ENCODE results near the gene STK40. TPM values are rescaled to one million over a fixed set of nuclear protein-coding genes. Genes with fewer than 3 reads are reported as not detected.
A peak's percentile ranks its signal among the peaks of the same experiment; 100 is the strongest.

STK40 gene
- total and polyA plus RNA-seq, 9 donors, result 22.9 to 104 (median 67.6) TPM

DNA sequence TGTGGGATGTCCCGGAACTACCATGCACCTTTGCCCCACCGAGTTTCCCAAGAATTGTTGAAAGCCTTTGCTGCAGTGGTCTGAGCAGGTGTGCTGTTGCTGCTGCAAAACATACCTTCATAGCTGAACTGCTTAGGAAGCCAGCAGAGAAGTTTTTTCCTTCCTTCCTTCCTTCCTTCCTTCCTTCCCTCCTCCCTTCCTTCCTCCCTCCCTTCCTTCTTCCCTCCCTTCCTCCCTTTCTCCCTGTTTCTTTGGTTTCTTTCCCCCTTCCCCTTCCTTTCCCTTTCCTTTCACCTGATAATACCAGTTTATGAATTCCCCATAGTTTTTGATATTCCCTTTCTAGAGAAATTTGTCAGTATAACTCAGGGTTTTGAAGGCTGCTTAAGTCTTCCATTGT lies 90.3 kb downstream of the STK40 start:
- DNase-seq, result no peak
- TF ChIP-seq, protein P1, sequence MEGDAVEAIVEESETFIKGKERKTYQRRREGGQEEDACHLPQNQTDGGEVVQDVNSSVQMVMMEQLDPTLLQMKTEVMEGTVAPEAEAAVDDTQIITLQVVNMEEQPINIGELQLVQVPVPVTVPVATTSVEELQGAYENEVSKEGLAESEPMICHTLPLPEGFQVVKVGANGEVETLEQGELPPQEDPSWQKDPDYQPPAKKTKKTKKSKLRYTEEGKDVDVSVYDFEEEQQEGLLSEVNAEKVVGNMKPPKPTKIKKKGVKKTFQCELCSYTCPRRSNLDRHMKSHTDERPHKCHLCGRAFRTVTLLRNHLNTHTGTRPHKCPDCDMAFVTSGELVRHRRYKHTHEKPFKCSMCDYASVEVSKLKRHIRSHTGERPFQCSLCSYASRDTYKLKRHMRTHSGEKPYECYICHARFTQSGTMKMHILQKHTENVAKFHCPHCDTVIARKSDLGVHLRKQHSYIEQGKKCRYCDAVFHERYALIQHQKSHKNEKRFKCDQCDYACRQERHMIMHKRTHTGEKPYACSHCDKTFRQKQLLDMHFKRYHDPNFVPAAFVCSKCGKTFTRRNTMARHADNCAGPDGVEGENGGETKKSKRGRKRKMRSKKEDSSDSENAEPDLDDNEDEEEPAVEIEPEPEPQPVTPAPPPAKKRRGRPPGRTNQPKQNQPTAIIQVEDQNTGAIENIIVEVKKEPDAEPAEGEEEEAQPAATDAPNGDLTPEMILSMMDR (IDR thresholded peaks at IDR 0.05), result no peak
- TF ChIP-seq POLR2A (IDR thresholded peaks at IDR 0.05) (no peak), EP300 (IDR thresholded peaks at IDR 0.05) (no peak)
- WGBS, 3 donors, result 87 to 98% (median 92%) methylated on average over 2 of the region's 2 CpGs
- Histone ChIP-seq H3K36me3 (no peaks in the 10 kb centered on the region), H3K4me3 (no peak overlapping the region), H3K27me3 (no peaks in the 10 kb centered on the region), H3K27ac (no peak overlapping the region), H3K9me3 (no peaks in the 10 kb centered on the region), H3K4me1 (ENCODE audit: insufficient read depth) (no peaks in the 10 kb centered on the region)
- intact Hi-C loops (cut with DNase I), result no loop called here

Small RNA genes lying within 50 kb of the gene (small RNA-seq; reads per million reads assigned to genes)
- not detected for gene RNU4-27P
- gene SNORA63C, result 2.0 reads per million, percentile 72 among the genes with 10 or more reads in this experiment

Other genes with a start within 250 kb of the STK40 start
- 10 to 100 TPM; 42.3 to 49.6 (median 45.2) TPM for gene TRAPPC3, start 236.4 kb downstream of the STK40 start, total RNA-seq
- gene TRAPPC3, start 236.4 kb downstream of the STK40 start, polyA plus RNA-seq, result 10 to 100 TPM; 44.0 to 94.6 TPM
- gene MAP7D1, start 229.8 kb downstream of the STK40 start, total RNA-seq, result 10 to 100 TPM; 34.9 to 99.1 (median 69.0) TPM
- 10 to 100 TPM; 31.4 to 44.3 TPM for gene MAP7D1, start 229.8 kb downstream of the STK40 start, polyA plus RNA-seq
- 100 to 1,000 TPM in 1 of 7 donors, 10 to 100 TPM in 6; 49.2 to 101 (median 92.6) TPM for gene THRAP3, start 161.5 kb downstream of the STK40 start, total RNA-seq
- 100 to 1,000 TPM in 1 of 2 donors, 10 to 100 TPM in 1; 40.2 to 109 TPM for gene THRAP3, start 161.5 kb downstream of the STK40 start, polyA plus RNA-seq
- gene SH3D21, start 79.6 kb downstream of the STK40 start, total RNA-seq, result 10 to 100 TPM in 3 of 7 donors, 1 to 10 TPM in 4; 1.9 to 22.6 (median 9.2) TPM
- gene SH3D21, start 79.6 kb downstream of the STK40 start, polyA plus RNA-seq, result 1 to 10 TPM; 3.5 to 3.7 TPM
- gene EVA1B, start 62.3 kb downstream of the STK40 start, total RNA-seq, result 100 to 1,000 TPM in 1 of 7 donors, 10 to 100 TPM in 6; 39.9 to 113 (median 56.8) TPM
- gene EVA1B, start 62.3 kb downstream of the STK40 start, polyA plus RNA-seq, result 10 to 100 TPM in 1 of 2 donors, not detected in 1; 54.1 TPM
- gene LSM10, start 12.0 kb upstream of the STK40 start, total RNA-seq, result 10 to 100 TPM; 20.0 to 49.3 (median 37.8) TPM
- gene LSM10, start 12.0 kb upstream of the STK40 start, polyA plus RNA-seq, result 10 to 100 TPM; 22.0 to 43.2 TPM
- gene OSCP1, start 64.5 kb upstream of the STK40 start, total RNA-seq, result 10 to 100 TPM in 6 of 7 donors, 1 to 10 TPM in 1; 9.1 to 27.7 (median 12.2) TPM
- 10 to 100 TPM in 1 of 2 donors, 1 to 10 TPM in 1; 9.6 to 16.1 TPM for gene OSCP1, start 64.5 kb upstream of the STK40 start, polyA plus RNA-seq
- 10 to 100 TPM; 30.9 to 48.8 (median 37.8) TPM for gene MRPS15, start 78.5 kb upstream of the STK40 start, total RNA-seq
- 10 to 100 TPM; 52.1 to 83.5 TPM for gene MRPS15, start 78.5 kb upstream of the STK40 start, polyA plus RNA-seq
- 1 to 10 TPM; 2.2 to 5.7 (median 4.8) TPM for gene CSF3R, start 97.0 kb upstream of the STK40 start, total RNA-seq
- 1 to 10 TPM; 1.9 to 4.3 TPM for gene CSF3R, start 97.0 kb upstream of the STK40 start, polyA plus RNA-seq